Stimulated activated effector memory CD8-positive, alpha-beta T cell treated with anti-CD3 and anti-CD28 coated beads, Interleukin-12 subunit alpha, Interleukin-12 subunit beta, amount 100 ng/mL, for 72 hours (primary cell): ENCODE measurements around the gene CDHR3.

Experiments used
- ATAC-seq: fragments of 150-1000 bp; cut with Tn5 transposase; 2 replicates; pipeline ENCODE4 v1.10.0; 2021
- DNase-seq, 2 donors: peaks; one replicate each; pipeline ENCODE4 v3.0.0; 2021 to 2022; ENCODE audit warnings: low spot score in 2 of 2
- H3K27ac Mint-ChIP-seq: one replicate; pipeline ENCODE4 v1.8.0; 2022; ENCODE audit warnings: mild to moderate bottlenecking, mixed read lengths
- H3K36me3 Mint-ChIP-seq: one replicate; pipeline ENCODE4 v1.8.0; 2022; ENCODE audit warnings: mild to moderate bottlenecking, mixed read lengths
- H3K4me1 Mint-ChIP-seq: one replicate; pipeline ENCODE4 v1.8.0; 2022; ENCODE audit warnings: mixed read lengths
- H3K4me3 Mint-ChIP-seq: one replicate; pipeline ENCODE4 v1.8.0; 2022; ENCODE audit warnings: mild to moderate bottlenecking, mixed read lengths
- H3K9me3 Mint-ChIP-seq: one replicate; pipeline ENCODE4 v1.8.0; 2022; ENCODE audit warnings: mixed read lengths

The CDHR3 gene

DNA sequence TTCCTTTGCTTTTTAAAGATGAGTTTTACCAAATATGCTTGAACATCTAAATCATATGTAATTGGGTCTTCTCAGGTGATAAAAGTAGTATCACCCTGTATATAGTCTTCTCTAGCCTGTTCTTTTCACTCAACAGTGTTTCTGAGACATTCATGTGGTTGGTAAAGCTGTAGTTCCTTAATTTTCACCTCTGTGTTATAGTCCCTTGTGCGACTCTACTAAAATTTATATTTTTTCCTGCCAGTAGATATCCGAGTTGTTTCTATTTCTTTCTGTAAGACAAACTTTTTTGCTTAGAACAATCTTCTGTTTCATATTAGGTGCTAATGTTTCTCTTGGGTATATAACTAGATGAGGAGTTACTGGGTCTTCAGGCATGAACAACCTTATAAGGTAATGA lies 113.5 kb downstream of the CDHR3 start:
- Mint-ChIP-seq H3K9me3 (no peaks in the 10 kb centered on the region), H3K27ac (no peak overlapping the region), H3K4me1 (peaks cover 11% of the 10 kb centered on the region), H3K4me3 (no peak overlapping the region), H3K36me3 (no peaks in the 10 kb centered on the region)
- ATAC-seq (no peak), DNase-seq (no peak)

DNA sequence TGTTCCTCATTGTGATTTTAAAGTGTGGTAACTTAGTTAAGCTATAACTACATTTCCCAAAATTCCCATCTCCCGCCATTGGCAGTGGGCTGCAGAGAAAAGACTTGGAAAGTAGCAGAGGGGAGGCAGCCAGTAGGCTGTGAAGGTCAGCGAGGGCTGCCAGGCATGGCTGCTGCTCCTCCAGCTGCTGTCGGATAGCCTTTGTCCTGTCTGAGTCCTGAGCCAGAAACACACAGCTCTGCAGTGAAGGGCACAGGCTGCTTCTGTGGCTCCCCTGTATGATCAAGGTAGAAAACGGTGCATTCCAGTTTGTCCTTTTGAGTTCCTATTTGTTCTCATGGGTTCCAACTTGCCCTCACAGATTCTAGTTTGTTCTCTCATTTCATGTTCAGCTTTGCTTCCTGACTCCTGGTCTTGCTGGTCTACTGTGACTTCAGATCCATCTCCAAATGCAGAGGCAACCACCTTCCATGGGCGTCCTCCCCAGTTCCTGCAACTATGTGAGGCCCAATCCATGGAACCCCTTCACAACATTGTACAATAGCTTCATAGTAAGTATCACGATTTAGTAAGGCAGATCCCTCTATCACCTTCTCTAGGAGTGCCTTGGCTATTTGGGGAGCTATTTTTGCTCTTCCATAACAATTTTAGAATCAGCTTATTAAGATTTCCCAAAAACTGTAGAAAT lies 117.4 kb downstream of the CDHR3 start:
- no peak overlapping the region for H3K27ac Mint-ChIP-seq
- no peaks in the 10 kb centered on the region for H3K36me3 Mint-ChIP-seq
- H3K9me3 Mint-ChIP-seq = no peaks in the 10 kb centered on the region
- ATAC-seq = no peak
- DNase-seq = no peak
- no peak overlapping the region for H3K4me3 Mint-ChIP-seq
- H3K4me1 Mint-ChIP-seq = peaks cover 6% of the 10 kb centered on the region

DNA sequence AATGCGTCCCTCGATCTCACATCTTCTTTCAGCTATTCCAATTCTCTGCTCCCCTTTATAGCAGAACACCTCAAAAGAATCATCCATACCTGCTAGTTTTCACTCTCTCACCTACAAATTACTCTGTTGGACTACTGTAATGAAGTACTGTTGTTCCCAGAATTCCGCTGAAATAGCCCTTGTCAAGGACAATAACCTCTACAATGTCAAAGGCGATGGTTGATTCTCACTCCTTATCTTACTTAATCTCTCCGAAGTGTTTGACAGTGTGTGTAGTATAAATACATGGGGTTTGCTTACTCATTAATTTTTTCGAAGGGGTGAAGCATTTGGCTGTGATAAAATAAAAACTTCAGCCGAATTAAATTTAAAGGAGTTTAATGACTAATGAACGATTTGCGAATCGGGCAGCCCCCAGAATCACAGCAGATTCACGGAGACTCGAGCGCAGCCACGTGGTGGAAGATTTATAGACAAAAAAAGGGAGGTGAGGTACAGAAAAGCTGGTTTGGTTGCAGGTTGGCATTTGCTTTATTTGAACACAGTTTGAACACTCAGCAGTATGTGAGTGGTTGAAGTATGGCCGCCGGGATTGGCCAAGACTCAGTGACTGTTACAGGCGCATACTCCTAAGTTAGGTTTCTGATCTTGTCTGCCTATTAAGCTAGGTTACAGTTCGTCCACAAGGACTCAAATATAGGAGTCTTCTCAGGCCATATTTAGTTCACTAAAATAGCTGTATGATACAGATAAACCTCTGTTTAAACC lies 119.2 kb downstream of the CDHR3 start:
- Mint-ChIP-seq H3K4me3 (no peak overlapping the region), H3K4me1 (peaks cover 6% of the 10 kb centered on the region), H3K9me3 (no peaks in the 10 kb centered on the region), H3K36me3 (no peaks in the 10 kb centered on the region), H3K27ac (no peak overlapping the region)
- ATAC-seq = no peak
- no peak for DNase-seq
